ENCODE measurements around the gene ZDHHC21. TPM values are rescaled to one million over a fixed set of nuclear protein-coding genes. Genes with fewer than 3 reads are reported as not detected.

The ZDHHC21 gene
- total RNA-seq, 2 experiments from 2014 or later = 2.7 to 4.1 TPM

DNA sequence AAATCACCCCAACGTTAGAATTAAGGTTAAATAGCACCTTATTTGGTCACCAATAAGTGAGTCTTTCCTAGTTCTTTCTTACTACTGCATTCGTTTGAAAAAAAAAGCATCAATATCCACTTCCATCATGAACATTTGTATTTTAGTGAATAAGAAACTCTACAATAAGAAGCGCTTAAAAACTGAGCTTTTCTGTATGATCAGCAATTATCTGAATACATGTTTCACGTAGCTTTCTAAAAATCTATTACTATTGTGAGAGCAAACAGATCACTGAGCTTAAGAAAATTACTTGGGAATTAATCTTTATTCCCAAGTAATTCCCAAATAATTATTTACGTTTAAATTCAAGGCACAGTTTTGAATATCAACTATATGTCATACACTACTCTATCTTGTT, 32.5 kb downstream of the ZDHHC21 start:
- ATAC-seq (ENCODE audit: poor library complexity) (no peak), DNase-seq (no peak)
- no peak overlapping the region for H3K27ac ChIP-seq (ENCODE audit: low read depth in 1 of 2, low read length in 2 of 2)
- H3K4me1 ChIP-seq (ENCODE audit: insufficient read depth, low read length) = no peaks in the 10 kb centered on the region
- no peaks in the 10 kb centered on the region for H3K27me3 ChIP-seq (ENCODE audit: control insufficient read depth in 1 of 2, insufficient read depth in 2 of 2, low read length in 2 of 2)
- Mint-ChIP-seq H3K9me3 (peaks cover 2% of the 10 kb centered on the region), H3K4me1 (ENCODE audit: low read depth) (no peaks in the 10 kb centered on the region), H3K27me3 (no peaks in the 10 kb centered on the region), H3K27ac (no peak overlapping the region), H3K4me3 (no peak overlapping the region), H3K36me3 (ENCODE audit: low read depth) (peaks cover 51% of the 10 kb centered on the region)
- TF ChIP-seq CTCF (IDR thresholded peaks at IDR 0.05) = no peak
- POLR2A ChIA-PET = interaction anchor here (1.2 kb wide), 1 partner anchor 32 kb away, joined by 3 read pairs; no protein-coding TSS in a partner anchor
- no peaks in the 10 kb centered on the region for H3K9me3 ChIP-seq (ENCODE audit: control insufficient read depth in 1 of 2, insufficient read depth in 1 of 2, low read length in 2 of 2)
- peaks cover 6% of the 10 kb centered on the region for H3K36me3 ChIP-seq (ENCODE audit: insufficient read depth, low read length)
- CTCF ChIA-PET = interaction anchor here (0.9 kb wide), 1 partner anchor 19 kb away, joined by 3 read pairs; no protein-coding TSS in a partner anchor
- intact Hi-C loops (cut with DNase I, micrococcal nuclease) = no loop called here
- no peak overlapping the region for H3K4me3 ChIP-seq (ENCODE audit: low read length)

GRCh38 chr9:14654932-14655331, 38.3 kb downstream of the ZDHHC21 start:
- POLR2A ChIA-PET = no interaction called here
- H3K4me1 Mint-ChIP-seq (ENCODE audit: low read depth) = no peaks in the 10 kb centered on the region
- no peak overlapping the region for H3K4me3 Mint-ChIP-seq
- H3K9me3 Mint-ChIP-seq = peaks cover 9% of the 10 kb centered on the region
- H3K4me1 ChIP-seq (ENCODE audit: insufficient read depth, low read length) = no peaks in the 10 kb centered on the region
- H3K4me3 ChIP-seq (ENCODE audit: low read length) = no peak overlapping the region
- TF ChIP-seq CTCF (IDR thresholded peaks at IDR 0.05) = no peak
- intact Hi-C loops (cut with DNase I, micrococcal nuclease) = loop anchor here in 1 of 2 experiments (1.0 kb wide), 1 partner anchor 45 kb away; no protein-coding TSS in a partner anchor
- H3K27ac Mint-ChIP-seq = no peak overlapping the region
- CTCF ChIA-PET = no interaction called here
- peaks cover 6% of the 10 kb centered on the region for H3K36me3 ChIP-seq (ENCODE audit: insufficient read depth, low read length)
- peaks cover 73% of the 10 kb centered on the region for H3K36me3 Mint-ChIP-seq (ENCODE audit: low read depth)
- ATAC-seq (ENCODE audit: poor library complexity) (no peak), DNase-seq (no peak)
- H3K9me3 ChIP-seq (ENCODE audit: control insufficient read depth in 1 of 2, insufficient read depth in 1 of 2, low read length in 2 of 2) = peaks cover 0 to 12% of the 10 kb centered on the region in 2 experiments
- H3K27me3 ChIP-seq (ENCODE audit: control insufficient read depth in 1 of 2, insufficient read depth in 2 of 2, low read length in 2 of 2) = no peaks in the 10 kb centered on the region
- H3K27me3 Mint-ChIP-seq = no peaks in the 10 kb centered on the region
- H3K27ac ChIP-seq (ENCODE audit: low read depth in 1 of 2, low read length in 2 of 2) = no peak overlapping the region

GRCh38 chr9:14653511-14653910, 39.7 kb downstream of the ZDHHC21 start:
- Mint-ChIP-seq H3K4me3 (no peak overlapping the region), H3K9me3 (peaks cover 9% of the 10 kb centered on the region), H3K27me3 (no peaks in the 10 kb centered on the region), H3K36me3 (ENCODE audit: low read depth) (peaks cover 58% of the 10 kb centered on the region), H3K4me1 (ENCODE audit: low read depth) (no peaks in the 10 kb centered on the region), H3K27ac (no peak overlapping the region)
- intact Hi-C loops (cut with DNase I, micrococcal nuclease) = no loop called here
- H3K9me3 ChIP-seq (ENCODE audit: control insufficient read depth in 1 of 2, insufficient read depth in 1 of 2, low read length in 2 of 2) = peaks cover 0 to 12% of the 10 kb centered on the region in 2 experiments
- POLR2A ChIA-PET = no interaction called here
- H3K27me3 ChIP-seq (ENCODE audit: control insufficient read depth in 1 of 2, insufficient read depth in 2 of 2, low read length in 2 of 2) = no peaks in the 10 kb centered on the region
- H3K27ac ChIP-seq (ENCODE audit: low read depth in 1 of 2, low read length in 2 of 2) = no peak overlapping the region
- H3K4me3 ChIP-seq (ENCODE audit: low read length) = no peak overlapping the region
- ATAC-seq (ENCODE audit: poor library complexity) (no peak), DNase-seq (no peak)
- H3K4me1 ChIP-seq (ENCODE audit: insufficient read depth, low read length) = no peaks in the 10 kb centered on the region
- TF ChIP-seq CTCF (IDR thresholded peaks at IDR 0.05) = no peak
- CTCF ChIA-PET = no interaction called here
- H3K36me3 ChIP-seq (ENCODE audit: insufficient read depth, low read length) = peaks cover 3% of the 10 kb centered on the region

Measured in CD4-positive, alpha-beta T cell (primary cell).